HG03108 (cell line): ENCODE results near the gene SUPV3L1.
"Not testable (repeated sequence)": the region's sequence is repeated elsewhere in the genome, so short reads cannot be mapped to it uniquely, and the experiment has no call there.

ENCODE experiments used
- ATAC-seq: cut with Tn5 transposase; IDR thresholded peaks from one replicate; pipeline ENCODE4 v1.9.1; 2021; ENCODE audit warnings: moderate library complexity; ENCODE audit not compliant: unreplicated experiment

Gene SUPV3L1

GRCh38 chr10:69228151-69228550, 48.1 kb downstream of the SUPV3L1 start:
- ATAC-seq = no peak

GRCh38 chr10:69229616-69229916, 49.5 kb downstream of the SUPV3L1 start:
- ATAC-seq = no peak

- no peak for ATAC-seq
These were observed 50.1 kb downstream of the SUPV3L1 start for GRCh38 chr10:69230128-69230527.

- ATAC-seq = no peak
These were observed 52.2 kb downstream of the SUPV3L1 start for GRCh38 chr10:69232252-69232651.

GRCh38 chr10:69232736-69233480, 52.9 kb downstream of the SUPV3L1 start:
- ATAC-seq = no peak

GRCh38 chr10:69234447-69234846, 54.4 kb downstream of the SUPV3L1 start:
- no peak for ATAC-seq

- ATAC-seq = peak; percentile 96
These were observed 57.6 kb downstream of the SUPV3L1 start for GRCh38 chr10:69237528-69238159.

- ATAC-seq = no peak
These were observed 59.1 kb downstream of the SUPV3L1 start for GRCh38 chr10:69239136-69239535.

- ATAC-seq = no peak
These were observed 59.9 kb downstream of the SUPV3L1 start for GRCh38 chr10:69239816-69240434.

- ATAC-seq = no peak
These were observed 60.4 kb downstream of the SUPV3L1 start for GRCh38 chr10:69240455-69240854.

- ATAC-seq = no peak
These were observed 61.5 kb downstream of the SUPV3L1 start for GRCh38 chr10:69241575-69241974.

GRCh38 chr10:69242040-69242851, 62.2 kb downstream of the SUPV3L1 start:
- no peak for ATAC-seq

GRCh38 chr10:69242852-69243212, 62.8 kb downstream of the SUPV3L1 start:
- no peak for ATAC-seq

GRCh38 chr10:69243817-69244216, 63.8 kb downstream of the SUPV3L1 start:
- no peak for ATAC-seq

GRCh38 chr10:69246036-69246435, 66.0 kb downstream of the SUPV3L1 start:
- no peak for ATAC-seq

- ATAC-seq = no peak
These were observed 66.7 kb downstream of the SUPV3L1 start for GRCh38 chr10:69246581-69247312.

GRCh38 chr10:69247313-69247710, 67.3 kb downstream of the SUPV3L1 start:
- no peak for ATAC-seq

- ATAC-seq = no peak
These were observed 68.2 kb downstream of the SUPV3L1 start for GRCh38 chr10:69248117-69248730.

- no peak for ATAC-seq
These were observed 70.0 kb downstream of the SUPV3L1 start for GRCh38 chr10:69250041-69250440.

- ATAC-seq = not testable (repeated sequence)
These were observed 71.4 kb downstream of the SUPV3L1 start for GRCh38 chr10:69251417-69251816.
